MM.1S (cell line): Measurements from ENCODE around the gene EXOC3L1.

Source experiments
- CTCF ChIP-seq: fragments of 300-600 bp; sonication (generic); IDR thresholded peaks from 2 replicates; pipeline ENCODE4 v1.5.1; 2016; ENCODE audit warnings: antibody characterized with exemption, low read length, mixed read lengths
- EZH2 ChIP-seq: fragments of 300-600 bp; sonication (generic); optimal IDR thresholded peaks from 2 replicates; pipeline ENCODE3; 2017; ENCODE audit warnings: low read depth, mild to moderate bottlenecking, antibody characterized with exemption, low read length, mixed read lengths
- EZH2phosphoT487 ChIP-seq: fragments of 300-600 bp; sonication (generic); IDR thresholded peaks from 2 replicates; pipeline ENCODE4 v1.6.1; 2018; ENCODE audit warnings: antibody characterized with exemption, low read length

GRCh38 chr16:67157106-67157748, 32.7 kb downstream of the EXOC3L1 start:
- no peak for TF ChIP-seq CTCF
- no peak for TF ChIP-seq EZH2phosphoT487
- no peak for TF ChIP-seq EZH2
